K562 (cell line): ENCODE results near the gene LTN1.

Source experiments
- CHD2 ChIP-seq: IDR thresholded peaks from 2 replicates; pipeline ENCODE4 v1.6.1; 2011; ENCODE audit warnings: low read depth, low read length
- FOXK1 ChIP-seq: sonication (generic); formaldehyde crosslinking; IDR thresholded peaks from 2 replicates; pipeline ENCODE4 v1.8.0; 2022; ENCODE audit warnings: missing genetic modification reagents, mild to moderate bottlenecking, borderline replicate concordance
- NFRKB ChIP-seq: fragments of 450-650 bp; IDR thresholded peaks from 2 replicates; pipeline ENCODE4 v1.6.1; 2016; ENCODE audit warnings: low read depth
- POLR2A ChIP-seq: fragments of 450-650 bp; conservative IDR thresholded peaks from 2 replicates; pipeline ENCODE4 v1.6.1; 2016
- RAD21 ChIP-seq, 2 experiments: fragments of 250-450 bp in 1 of 2; fragments of 450-650 bp in 1 of 2; sonication (Bioruptor Pico) in 1 of 2; formaldehyde crosslinking in 1 of 2; IDR thresholded peaks in 1 of 2; conservative IDR thresholded peaks in 1 of 2; 2 replicates each; pipeline versions ENCODE4 v1.4.0 to v1.8.0; 2020 to 2022; ENCODE audit warnings: mild to moderate bottlenecking in 2 of 2, moderate library complexity in 1 of 2
- SMAD2 ChIP-seq: fragments of 150-350 bp; IDR thresholded peaks from 2 replicates; pipeline ENCODE4 v1.6.1; 2014; ENCODE audit warnings: low read depth, mild to moderate bottlenecking, low read length
- TAF1 ChIP-seq: IDR thresholded peaks from 2 replicates; pipeline ENCODE4 v1.6.1; 2011; ENCODE audit warnings: mild to moderate bottlenecking, low read length, moderate library complexity; ENCODE audit not compliant: insufficient read depth, control insufficient read depth, severe bottlenecking; ENCODE audit errors: extremely low read depth
- TBL1XR1 ChIP-seq, 2 experiments: IDR thresholded peaks; 2 replicates each; pipeline ENCODE4 v1.6.1; 2012; ENCODE audit warnings: improper control_type of control experiment in 2 of 2, low read length in 2 of 2, mild to moderate bottlenecking in 1 of 2
- TCFL5 ChIP-seq: fragments of 250-450 bp; sonication (Bioruptor Pico); conservative IDR thresholded peaks from 2 replicates; pipeline ENCODE4 v1.6.1; 2021; ENCODE audit warnings: mild to moderate bottlenecking, moderate library complexity, matching md5 sums
- ZNF124 ChIP-seq: sonication (generic); formaldehyde crosslinking; IDR thresholded peaks from 2 replicates; pipeline ENCODE4 v1.8.1; 2022; ENCODE audit warnings: missing genetic modification reagents
- TF ChIP-seq, protein P1 (sequence below): fragments of 450-650 bp; IDR thresholded peaks from 2 replicates; pipeline ENCODE4 v1.6.1; 2017; ENCODE audit warnings: antibody characterized with exemption, mild to moderate bottlenecking
- TF ChIP-seq, protein P2 (sequence below), 3 experiments: IDR thresholded peaks in 2 of 3; conservative IDR thresholded peaks in 1 of 3; 2 replicates each; pipeline ENCODE4 v1.5.1; 2011 to 2012; ENCODE audit warnings: low read length in 3 of 3, mild to moderate bottlenecking in 3 of 3, control low read depth in 2 of 3, improper control_type of control experiment in 1 of 3, inconsistent platforms in 1 of 3, low read depth in 1 of 3, mixed read lengths in 1 of 3, moderate library complexity in 1 of 3; ENCODE audit not compliant: insufficient read depth in 2 of 3
- TF ChIP-seq, protein P3 (sequence below): IDR thresholded peaks from 2 replicates; pipeline ENCODE4 v1.6.1; 2014; ENCODE audit warnings: antibody characterized with exemption

DNA sequence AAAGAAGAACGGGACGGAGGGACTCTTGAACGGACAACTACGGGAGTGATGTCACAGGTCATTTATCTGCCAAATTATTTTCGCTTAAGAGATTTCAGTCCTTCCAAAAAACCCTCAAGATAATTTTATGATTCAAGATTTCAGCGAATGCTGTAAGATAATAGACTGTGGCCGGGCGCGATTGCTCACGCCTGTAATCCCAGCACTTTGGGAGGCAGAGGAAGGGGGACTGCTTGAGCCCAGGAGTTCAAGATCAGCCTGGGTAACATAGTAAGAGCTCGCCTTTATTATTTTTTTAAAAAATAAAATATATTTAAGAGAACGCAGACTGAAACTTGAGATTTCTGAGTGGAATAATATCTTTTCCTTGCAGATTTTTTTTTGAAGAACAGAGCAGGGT, 25.9 kb upstream of the LTN1 start:
- TF ChIP-seq TCFL5 (CRISPR knock-in tag) (no peak), RAD21 (CRISPR knock-in tag; conservative IDR thresholded peaks at IDR 0.05 in 1 of 2, IDR thresholded peaks at IDR 0.05 in 1 of 2) (no peak), TAF1 (no peak), NFRKB (no peak), FOXK1 (no peak), TBL1XR1 (IDR thresholded peaks at IDR 0.05; ENCODE audit: low read length in 2 of 2) (no peak), CHD2 (no peak), POLR2A (no peak), ZNF124 (CRISPR knock-in tag) (no peak), SMAD2 (no peak)
- TF ChIP-seq, protein P1, sequence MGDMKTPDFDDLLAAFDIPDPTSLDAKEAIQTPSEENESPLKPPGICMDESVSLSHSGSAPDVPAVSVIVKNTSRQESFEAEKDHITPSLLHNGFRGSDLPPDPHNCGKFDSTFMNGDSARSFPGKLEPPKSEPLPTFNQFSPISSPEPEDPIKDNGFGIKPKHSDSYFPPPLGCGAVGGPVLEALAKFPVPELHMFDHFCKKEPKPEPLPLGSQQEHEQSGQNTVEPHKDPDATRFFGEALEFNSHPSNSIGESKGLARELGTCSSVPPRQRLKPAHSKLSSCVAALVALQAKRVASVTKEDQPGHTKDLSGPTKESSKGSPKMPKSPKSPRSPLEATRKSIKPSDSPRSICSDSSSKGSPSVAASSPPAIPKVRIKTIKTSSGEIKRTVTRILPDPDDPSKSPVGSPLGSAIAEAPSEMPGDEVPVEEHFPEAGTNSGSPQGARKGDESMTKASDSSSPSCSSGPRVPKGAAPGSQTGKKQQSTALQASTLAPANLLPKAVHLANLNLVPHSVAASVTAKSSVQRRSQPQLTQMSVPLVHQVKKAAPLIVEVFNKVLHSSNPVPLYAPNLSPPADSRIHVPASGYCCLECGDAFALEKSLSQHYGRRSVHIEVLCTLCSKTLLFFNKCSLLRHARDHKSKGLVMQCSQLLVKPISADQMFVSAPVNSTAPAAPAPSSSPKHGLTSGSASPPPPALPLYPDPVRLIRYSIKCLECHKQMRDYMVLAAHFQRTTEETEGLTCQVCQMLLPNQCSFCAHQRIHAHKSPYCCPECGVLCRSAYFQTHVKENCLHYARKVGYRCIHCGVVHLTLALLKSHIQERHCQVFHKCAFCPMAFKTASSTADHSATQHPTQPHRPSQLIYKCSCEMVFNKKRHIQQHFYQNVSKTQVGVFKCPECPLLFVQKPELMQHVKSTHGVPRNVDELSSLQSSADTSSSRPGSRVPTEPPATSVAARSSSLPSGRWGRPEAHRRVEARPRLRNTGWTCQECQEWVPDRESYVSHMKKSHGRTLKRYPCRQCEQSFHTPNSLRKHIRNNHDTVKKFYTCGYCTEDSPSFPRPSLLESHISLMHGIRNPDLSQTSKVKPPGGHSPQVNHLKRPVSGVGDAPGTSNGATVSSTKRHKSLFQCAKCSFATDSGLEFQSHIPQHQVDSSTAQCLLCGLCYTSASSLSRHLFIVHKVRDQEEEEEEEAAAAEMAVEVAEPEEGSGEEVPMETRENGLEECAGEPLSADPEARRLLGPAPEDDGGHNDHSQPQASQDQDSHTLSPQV, result no peak
- TF ChIP-seq, protein P2, sequence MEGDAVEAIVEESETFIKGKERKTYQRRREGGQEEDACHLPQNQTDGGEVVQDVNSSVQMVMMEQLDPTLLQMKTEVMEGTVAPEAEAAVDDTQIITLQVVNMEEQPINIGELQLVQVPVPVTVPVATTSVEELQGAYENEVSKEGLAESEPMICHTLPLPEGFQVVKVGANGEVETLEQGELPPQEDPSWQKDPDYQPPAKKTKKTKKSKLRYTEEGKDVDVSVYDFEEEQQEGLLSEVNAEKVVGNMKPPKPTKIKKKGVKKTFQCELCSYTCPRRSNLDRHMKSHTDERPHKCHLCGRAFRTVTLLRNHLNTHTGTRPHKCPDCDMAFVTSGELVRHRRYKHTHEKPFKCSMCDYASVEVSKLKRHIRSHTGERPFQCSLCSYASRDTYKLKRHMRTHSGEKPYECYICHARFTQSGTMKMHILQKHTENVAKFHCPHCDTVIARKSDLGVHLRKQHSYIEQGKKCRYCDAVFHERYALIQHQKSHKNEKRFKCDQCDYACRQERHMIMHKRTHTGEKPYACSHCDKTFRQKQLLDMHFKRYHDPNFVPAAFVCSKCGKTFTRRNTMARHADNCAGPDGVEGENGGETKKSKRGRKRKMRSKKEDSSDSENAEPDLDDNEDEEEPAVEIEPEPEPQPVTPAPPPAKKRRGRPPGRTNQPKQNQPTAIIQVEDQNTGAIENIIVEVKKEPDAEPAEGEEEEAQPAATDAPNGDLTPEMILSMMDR (IDR thresholded peaks at IDR 0.05 in 2 of 3, conservative IDR thresholded peaks at IDR 0.05 in 1 of 3; ENCODE audit: insufficient read depth in 2 of 3, low read depth in 1 of 3, low read length in 3 of 3), result no peak
- TF ChIP-seq, protein P3, sequence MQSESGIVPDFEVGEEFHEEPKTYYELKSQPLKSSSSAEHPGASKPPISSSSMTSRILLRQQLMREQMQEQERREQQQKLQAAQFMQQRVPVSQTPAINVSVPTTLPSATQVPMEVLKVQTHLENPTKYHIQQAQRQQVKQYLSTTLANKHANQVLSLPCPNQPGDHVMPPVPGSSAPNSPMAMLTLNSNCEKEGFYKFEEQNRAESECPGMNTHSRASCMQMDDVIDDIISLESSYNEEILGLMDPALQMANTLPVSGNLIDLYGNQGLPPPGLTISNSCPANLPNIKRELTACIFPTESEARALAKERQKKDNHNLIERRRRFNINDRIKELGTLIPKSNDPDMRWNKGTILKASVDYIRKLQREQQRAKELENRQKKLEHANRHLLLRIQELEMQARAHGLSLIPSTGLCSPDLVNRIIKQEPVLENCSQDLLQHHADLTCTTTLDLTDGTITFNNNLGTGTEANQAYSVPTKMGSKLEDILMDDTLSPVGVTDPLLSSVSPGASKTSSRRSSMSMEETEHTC, result no peak
